Hematopoietic multipotent progenitor cell (in vitro differentiated cells): Measurements from ENCODE around the gene MIAT. TPM values are rescaled to one million over a fixed set of nuclear protein-coding genes. Genes with fewer than 3 reads are reported as not detected.
"Not testable (repeated sequence)": the region's sequence is repeated elsewhere in the genome, so short reads cannot be mapped to it uniquely, and the experiment has no call there.

Experiments
- DNase-seq, 3 donors: peaks; one replicate each; pipeline ENCODE4 v3.0.0-alpha.2; 2011 to 2015; ENCODE audit warnings: low read depth in 2 of 3, low spot score in 2 of 3
- total RNA-seq: library from RNA; depleted of rRNA; stranded (reverse); fragments of >200 nt; gene quantifications from one replicate; pipeline ENCODE4 v1.2.3, GENCODE V29; 2012

Gene MIAT
- 14.3 TPM for total RNA-seq

DNA sequence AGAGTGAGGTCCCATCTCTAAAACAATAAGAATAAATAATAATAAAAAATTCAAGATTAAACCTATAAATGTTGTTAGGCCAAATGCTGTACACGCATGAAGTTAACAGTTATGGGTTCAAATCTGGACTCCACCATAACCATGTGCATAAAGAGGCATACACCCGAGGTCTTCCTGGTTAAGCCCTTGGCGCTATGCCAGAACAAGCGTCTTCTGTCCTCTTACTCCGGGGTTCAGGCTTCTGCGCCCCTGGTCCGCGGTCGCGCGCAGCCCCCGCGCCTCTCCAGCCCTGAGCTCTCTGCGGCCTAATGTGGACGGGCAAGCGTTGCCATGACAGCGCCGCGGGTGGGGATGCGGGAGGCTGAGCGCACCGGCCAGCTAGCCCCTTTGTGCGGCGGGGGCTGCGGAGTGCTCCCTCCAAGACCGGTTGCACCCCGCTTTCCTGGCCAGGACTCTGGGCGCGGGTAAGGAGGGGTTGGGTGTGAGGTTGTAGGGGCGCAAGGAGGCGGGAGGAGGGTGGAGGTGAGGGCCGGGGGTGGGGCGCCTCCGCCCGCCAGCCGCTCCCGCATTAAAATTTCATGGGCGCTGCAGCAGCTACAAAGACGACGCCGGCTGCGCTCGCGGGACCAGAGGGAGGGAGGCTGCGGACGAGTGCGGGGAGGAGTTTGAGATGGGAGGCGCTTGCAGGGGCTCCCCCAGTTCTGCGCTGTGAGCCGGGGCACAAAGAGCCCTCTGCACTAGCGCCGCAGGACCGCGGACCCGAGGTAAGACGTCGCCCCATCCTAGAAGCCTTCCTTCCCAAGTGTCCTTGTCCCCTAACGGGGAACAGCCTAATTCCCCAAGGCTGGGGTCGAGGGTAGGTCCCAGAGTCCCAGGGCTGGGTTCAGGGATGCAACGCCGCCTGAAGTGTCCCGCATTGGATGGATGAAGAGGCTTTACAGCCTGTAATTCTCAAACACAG is at the start of gene MIAT:
Gene MIAT (plus strand): TSS at position 698 of the 961 bp plus-strand sequence.
- peak in 1 of 3 donors; percentile 53 for DNase-seq

DNA sequence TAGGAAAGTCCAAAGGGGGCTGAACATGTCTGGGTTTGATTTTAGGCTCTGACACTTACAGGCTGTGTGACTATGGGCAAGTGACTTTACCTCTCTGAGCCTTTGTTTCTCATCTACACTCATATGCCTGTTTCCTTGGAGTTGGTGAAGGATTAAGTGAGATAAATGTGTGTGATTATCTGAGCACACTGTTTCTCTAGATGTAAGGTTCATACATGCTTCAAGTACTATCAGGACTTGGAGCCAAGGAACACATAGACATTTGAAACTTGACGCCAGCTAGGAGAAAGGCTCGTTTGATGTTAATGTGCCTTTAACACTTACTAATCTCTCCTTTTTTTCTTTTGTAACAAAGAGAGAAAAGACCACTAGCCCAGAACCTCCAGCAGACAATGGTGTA is 49.3 kb upstream of the MIAT start:
- no peak for DNase-seq

DNA sequence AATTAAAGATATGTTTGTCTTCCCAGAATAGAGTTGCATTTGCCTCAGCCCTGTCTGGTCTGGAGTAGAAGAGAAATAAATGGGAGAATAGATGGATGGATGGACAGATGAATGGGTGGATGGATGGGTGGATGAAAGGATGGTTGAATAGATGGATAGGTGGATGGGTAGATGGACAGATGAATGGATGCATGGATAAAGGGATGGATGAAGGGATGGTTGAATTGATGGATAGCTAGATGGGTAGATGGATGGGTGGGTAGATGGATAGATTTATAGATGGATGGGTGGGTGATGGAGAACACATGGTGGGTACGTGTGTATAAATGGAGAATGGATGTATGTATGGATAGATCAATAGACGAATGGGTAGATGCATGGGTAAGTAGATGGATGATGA is 48.1 kb upstream of the MIAT start:
- DNase-seq, result no peak

DNA sequence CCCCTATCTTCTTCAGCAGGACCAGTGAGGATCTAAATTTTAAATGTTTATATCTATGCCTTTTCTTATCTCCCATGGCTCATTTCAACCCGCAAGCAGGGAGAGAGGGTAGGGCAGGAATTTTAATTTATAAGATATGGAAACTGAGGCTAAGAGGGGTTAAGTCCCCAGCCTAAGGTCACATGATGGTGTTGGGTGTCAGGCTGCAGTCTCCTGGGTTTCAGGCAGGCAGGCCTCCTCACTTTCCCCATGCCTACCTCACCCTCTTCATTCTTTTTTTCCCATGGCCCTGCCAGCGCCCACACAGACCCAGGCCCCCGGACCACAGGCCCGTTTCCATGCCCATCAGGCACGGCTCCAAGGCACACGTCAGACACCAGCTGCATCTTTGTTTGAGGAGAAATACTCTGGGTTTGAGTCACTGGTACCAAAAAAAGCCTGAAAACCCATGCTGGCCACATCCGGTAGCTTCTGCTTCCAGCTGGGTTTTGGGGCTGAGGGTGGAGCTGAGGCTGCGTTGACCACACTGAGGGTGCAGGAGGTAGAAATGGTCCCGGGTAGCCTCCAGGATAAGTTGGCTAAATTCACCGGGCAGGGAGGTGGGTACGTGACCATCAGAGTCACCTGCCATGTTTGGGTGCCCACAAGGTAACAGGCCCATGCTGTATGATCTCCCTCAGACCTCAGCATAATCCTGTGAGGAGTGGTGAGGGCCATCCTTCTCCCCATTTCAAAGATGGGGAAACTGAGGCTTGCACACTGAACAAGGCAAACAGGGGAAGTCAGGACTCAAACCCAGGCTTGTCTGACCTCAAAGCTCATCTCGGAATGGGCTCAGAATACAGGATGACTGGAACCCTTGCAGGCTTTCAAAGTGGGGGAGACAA is 47.1 kb upstream of the MIAT start:
- peak in 1 of 3 donors; percentile 18 for DNase-seq

DNA sequence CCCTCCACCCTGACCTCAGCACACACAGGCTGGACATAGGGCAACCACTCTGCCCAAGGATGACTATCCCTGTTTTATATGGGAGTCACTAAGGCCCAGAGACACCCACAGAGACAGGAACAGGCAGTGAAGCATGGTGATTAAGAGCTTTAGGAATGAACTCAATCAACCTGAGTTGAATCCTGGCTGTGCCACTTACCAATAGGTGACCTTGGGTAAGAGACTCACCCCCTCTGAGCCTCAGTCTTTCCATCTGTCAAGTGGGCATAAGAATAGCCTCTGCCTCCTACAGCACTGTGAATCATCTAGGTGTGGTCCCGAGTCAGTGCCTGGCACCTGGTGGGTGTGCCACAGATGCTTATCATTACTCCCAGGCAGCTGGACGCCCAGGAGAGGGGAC is 46.4 kb upstream of the MIAT start:
- no peak for DNase-seq

DNA sequence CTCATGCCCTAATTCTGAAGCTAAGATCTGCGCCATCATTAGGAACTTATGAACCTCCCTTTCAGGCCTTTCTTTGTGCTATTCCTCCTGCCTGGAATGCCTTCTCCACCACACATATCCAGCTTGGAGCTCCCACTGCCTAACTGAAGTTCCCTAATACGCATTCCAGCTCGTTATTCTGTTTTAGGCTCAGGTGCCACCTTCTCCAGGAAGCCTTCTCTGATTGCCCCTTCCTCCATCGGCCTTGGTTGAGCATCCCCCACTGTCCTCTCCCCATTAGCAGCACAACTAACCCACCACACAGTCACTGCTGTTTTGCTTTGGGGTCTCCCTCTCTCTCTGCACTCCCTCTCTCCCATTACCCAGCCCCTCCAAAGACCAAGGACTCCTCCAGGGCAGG is 44.7 kb upstream of the MIAT start:
- DNase-seq, result no peak

DNA sequence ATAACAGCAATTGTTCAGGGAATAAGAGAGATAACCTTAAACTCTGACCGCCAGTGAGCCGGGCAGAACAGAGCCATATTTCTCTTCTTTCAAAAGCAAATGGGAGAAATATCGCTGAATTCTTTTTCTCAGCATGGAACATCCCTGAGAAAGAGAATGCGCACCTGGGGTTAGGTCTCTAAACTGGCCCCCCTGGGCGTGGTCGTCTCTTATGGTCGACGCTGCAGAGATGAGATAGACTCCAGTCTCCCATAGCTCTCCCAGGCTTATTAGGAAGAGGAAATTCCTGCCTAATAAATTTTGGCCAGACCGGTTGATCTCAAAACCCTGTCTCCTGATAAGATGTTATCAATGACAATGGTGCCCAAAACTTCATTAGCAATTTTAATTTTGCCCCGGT is 43.6 kb upstream of the MIAT start:
- not testable (repeated sequence) for DNase-seq

DNA sequence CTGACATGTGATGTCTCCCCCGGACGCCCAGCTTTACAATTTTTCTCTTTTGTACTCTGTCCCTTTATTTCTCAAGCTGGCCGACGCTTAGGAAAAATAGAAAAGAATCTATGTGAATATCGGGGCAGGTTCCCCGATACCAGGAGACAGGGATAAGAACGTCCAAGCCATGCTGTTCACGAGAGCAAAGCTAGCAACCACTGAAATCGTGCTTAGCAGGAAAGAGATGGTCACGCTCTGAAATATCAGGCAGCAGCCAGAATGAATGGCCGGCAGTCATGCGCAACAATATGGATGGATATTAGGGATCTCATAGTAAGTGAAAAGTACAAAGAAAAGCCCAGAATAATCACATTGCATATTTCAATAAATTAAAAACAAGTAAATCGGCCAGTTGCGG is 43.1 kb upstream of the MIAT start:
- no peak for DNase-seq

DNA sequence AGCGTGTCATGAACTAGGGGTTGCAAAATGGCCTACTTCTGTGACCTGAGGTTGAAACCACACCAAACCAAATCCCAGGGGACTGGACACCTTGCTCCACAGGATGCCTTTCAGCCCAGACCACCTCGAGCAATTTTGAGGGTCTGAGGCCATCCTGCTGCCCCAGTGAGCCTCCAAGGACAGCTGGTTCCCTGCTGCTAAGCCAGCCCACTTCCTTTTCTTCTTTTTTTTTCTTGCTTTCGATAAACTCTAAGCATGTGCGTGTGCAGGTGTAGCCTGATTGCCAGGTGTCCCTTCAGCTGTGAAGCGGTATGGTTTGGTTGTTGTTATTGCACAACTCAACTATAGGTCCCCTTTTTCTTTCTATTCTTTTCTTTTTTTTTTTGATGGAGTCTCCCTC is 42.2 kb upstream of the MIAT start:
- DNase-seq, result peak in 1 of 3 donors; percentile 45

DNA sequence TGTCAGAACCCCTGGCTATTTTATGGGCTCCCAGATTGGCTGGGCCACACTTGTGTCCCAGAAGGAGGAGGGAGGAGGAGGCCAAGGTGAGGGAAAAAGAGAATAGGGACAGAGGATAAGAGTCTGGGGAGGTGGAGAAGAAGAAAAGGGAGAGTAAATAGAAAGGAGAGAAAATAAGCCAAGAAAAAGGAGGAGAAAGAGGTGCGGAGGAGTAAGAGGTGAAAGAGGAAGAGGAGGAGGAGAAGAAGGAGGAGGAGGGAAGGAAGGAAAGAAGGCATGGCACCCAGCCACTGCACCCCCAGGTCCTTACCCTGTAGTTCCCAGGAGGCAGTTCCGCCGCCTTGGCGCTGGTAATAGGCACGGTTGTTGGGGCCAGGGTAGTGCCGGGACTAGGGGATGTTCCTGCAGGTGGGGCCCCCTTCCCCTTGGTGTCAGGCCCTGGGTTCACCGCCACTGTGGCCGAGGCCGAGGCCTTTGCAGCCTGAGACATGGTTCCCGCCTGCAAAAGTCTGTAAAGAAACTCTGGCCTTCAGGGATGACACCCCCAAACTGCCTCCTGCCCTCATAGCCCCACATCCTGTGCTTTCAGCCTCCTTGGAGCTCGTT is 41.5 kb upstream of the MIAT start:
- DNase-seq, result no peak

DNA sequence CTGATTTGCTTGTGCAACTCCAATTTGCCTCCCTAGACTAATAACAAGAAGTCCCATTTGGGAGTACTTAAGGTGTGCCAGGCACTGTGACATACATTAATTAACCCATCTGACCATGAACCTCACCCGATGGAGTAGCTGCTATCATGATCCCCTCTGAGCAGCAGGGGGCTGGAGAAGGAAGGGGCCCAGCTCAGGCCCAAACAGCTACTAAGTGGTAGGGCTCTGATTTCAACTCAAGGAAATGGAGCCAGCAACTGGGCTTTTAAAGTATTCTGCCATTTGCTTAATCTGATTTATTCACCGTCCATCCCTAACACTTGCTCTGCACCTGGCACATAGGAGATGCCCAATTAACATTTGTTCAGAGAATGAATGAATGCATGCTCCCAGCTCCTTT is 40.7 kb upstream of the MIAT start:
- no peak for DNase-seq

DNA sequence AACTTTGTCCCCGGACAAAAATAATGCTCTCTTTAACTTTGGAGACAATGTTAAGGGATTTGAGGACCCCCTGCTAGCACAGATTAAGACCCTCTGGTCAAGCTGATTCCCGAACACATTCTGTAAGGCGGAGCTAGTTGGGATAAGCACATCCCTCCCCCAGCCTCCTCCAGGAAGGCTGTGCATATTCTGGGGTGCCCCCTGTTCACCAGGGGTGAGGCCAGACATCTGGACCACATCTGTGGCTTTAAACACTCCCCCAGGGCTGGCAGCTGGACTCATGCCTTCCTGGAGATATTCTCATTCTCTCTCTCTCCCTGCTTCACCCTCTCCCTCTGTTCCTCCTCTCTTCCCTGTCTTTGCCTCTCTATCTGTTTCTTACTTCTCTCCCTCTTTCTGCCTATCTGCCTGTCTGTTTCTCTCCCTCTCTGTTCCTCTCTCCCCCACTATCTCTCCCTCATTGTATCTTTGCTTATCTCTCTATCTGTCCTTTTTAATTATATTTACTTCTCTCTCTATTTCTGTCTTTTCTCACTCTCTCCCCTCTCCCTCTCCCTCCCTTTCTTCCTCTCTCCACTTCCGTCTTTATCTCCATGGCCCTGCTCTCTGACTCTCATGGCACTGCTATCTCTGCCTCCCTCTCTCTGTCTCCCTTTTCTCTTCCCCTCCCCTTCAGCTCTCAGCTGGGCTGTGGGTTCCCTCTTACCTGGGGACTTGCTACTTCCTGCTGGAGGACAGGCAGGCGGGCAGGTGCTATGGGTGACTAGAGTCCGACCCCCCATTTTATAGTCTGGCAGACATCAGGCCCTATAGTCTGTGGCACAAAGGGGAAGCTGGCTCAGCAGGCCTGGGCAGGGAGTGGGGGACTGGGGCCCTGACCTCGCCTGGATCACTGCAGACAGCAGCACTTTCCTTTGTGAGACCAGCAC is 39.9 kb upstream of the MIAT start, which contains the start of gene CRYBB1:
Gene CRYBB1 (minus strand): TSS at position 757 of the 929 bp plus-strand sequence. CDS start 1,708 bp downstream, outside the sequence.
- DNase-seq, result peak in 2 of 3 donors; percentile 25 to 69

DNA sequence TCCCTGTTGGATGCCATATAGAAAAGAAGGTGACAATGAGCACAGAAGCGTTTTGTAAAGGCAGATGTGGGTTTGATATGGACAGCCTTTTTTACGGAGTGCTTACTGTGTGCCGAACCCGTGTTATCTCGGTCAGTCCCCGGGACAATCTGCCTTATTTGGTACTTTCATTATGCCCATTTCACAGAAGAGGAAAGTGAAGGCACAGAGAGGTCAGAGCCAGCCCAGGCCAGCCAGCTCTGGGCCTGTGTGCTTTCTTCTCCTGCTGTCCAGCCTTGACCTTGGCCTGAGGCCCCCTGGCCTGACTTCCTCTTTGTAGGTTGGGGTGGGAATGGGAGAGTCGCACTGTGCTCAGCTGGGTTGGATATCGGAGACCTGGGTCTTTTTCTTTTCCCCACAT is 38.9 kb upstream of the MIAT start:
- DNase-seq, result no peak

DNA sequence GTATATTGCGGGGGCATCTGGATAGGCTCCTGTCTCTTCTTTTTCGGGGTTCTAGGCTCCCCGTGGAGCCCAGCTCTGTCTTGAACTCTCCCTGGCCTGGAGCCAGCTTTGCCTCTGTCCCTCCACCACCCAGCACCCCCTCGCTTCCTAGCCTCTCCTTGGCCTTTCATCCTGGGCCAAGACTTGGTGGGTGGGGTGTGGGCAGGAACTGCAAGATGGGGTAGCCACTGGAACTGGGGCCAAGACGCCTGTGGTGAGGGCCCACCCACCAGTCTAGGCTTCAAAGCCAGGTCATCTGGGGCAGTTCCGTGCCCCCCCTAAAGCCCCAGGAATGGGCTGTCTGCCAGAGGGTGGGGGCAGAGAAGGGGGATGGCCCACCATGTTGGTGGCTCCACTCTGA is 37.9 kb upstream of the MIAT start:
- no peak for DNase-seq

DNA sequence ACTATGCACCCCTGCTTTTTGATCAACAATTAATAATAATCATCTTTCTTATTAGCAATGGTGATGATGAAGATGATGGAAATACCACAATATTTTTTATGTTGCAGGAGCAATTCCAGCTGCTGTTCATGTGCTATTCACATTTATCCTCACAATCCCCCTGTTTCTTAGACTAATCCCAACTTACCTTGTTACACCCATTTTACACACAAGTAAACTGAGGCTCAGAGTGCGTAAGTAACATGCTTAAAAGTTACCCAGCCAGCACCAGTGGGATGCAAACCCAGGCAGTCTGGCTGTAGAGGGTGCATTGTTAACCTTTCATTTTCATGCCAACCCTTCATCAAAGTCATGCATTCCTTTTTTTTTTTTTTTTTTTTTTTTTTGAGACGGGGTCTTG is 37.2 kb upstream of the MIAT start:
- no peak for DNase-seq

DNA sequence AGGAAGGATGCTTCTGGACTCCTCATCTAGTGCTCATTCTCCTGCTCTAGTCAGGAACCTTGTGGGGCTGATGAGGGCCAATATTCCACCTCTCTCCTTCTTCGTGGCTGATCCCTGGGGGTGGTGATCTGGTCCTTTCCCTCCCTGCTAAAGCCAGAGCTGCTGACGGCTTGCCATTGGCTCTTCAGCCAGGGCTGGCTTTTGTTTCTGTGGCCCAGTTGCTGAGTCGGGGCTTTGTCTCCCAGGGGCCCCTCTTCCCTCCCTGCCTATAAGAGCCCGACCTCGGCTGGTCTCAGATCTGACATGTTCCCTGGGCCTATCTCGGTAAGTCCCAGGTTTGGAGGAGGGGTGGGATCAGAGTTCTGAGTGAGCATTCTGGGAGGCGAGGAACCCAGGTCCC is 35.7 kb upstream of the MIAT start, which contains the start of gene CRYBA4:
Gene CRYBA4 (plus strand): TSS at position 301 of the 400 bp plus-strand sequence. CDS start 634 bp downstream, outside the sequence.
- DNase-seq, result no peak

DNA sequence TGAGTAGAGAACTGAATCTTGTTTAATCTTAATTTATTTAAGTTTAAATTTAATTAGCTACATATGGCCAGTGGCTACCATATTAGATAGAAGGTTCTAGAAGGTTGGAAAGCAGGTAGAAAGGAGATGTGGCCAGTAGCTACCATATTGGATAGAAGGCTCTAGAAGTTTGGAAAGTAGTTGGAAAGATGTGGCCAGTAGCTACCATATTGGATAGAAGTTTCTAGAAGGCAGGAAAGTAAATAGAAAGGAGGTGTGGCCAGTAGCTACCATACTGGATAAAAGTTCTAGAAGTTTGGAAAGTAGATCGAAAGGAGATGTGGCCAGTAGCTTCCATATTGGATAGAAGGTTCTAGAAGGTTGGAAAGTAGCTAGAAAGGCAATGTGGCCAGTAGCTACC is 33.4 kb upstream of the MIAT start:
- DNase-seq, result no peak

DNA sequence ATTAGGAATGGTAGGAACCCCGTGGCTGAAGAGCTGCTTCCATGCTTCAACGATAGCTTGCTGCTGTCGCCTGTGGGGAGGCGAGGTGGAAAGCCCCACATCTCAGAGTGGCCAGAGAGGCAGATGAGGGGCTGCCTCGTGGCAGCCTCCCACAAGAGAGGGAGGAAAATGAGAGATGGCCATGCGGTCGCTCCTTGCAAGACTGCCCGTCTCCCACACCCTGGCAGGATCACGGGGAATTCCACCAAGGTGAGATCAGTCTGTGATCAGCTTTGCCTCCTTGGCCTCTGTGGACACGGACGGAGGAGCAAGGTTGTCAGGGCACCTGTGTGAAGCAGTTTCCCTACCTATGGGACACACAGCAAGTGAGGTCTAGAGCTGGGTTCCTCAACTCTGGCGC is 32.6 kb upstream of the MIAT start:
- DNase-seq, result no peak

DNA sequence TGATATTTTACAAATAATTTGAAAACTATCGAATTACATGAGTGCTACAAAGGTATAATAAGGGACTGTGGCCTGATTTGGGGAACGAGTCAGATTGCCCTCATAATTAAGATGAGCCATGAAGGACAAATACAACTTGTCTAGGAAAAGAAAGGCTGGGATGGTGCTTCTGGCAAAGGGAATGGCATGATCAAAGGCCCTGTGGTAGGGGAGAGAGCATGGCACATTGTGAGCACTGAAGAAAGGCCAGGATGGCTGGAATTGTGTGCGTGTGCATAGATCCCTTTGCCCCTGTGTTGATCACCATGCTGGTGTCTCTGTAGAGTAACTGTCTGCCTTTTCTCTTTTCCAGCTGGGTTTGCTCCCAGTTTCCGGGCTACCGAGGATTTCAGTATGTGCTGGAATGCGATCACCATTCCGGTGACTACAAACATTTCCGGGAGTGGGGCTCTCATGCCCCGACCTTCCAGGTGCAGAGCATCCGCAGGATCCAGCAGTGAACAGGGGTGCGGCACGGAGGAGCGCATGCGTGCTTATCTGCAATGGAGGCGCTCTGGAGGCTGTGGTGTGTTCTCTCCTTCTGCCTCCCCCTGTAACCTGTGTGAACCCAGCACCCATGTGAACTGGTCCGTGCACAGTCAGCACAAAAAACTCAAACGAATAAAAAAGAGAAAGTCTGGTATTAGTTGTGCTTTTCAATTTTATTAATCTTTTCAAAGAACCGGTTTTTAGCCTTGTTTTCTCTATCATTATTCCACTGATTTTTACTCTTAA is 27.2 kb upstream of the MIAT start:
- DNase-seq, result no peak
